SK-N-SH (cell line): ENCODE results near the gene SNAI3. TPM values are rescaled to one million over a fixed set of nuclear protein-coding genes. Genes with fewer than 3 reads are reported as not detected.

Experiments used
- CTCF ChIA-PET: fragments of 300-600, 350-600 bp; formaldehyde crosslinking; extraction: SDS; loops from one replicate; lab custom pipeline; 2021; lab: Yijun Ruan, JAX
- POLR2A ChIA-PET: fragments of 350-600 bp; sonication (Branson Sonifier 250); formaldehyde crosslinking; extraction: SDS; loops from one replicate; lab custom pipeline; 2020; ENCODE audit warnings: antibody characterized with exemption, inconsistent platforms; lab: Yijun Ruan, JAX
- DNase-seq: peaks from one replicate; pipeline ENCODE4 v3.0.0; 2012
- H2AFZ ChIP-seq: fragments of 200-600 bp; sonication (generic); 2 replicates; pipeline ENCODE4 v1.8.1; 2016; ENCODE audit warnings: antibody characterized with exemption, mild to moderate bottlenecking, low read depth
- H3F3A ChIP-seq: fragments of 200-600 bp; sonication (generic); replicated peaks from 2 replicates; pipeline ENCODE3; 2016; ENCODE audit warnings: antibody characterized with exemption, mild to moderate bottlenecking; ENCODE audit not compliant: insufficient read depth
- H3K27ac ChIP-seq, 2 experiments: fragments of 200-500 bp in 1 of 2; fragments of 200-600 bp in 1 of 2; sonication (Bioruptor generic) in 1 of 2; sonication (generic), shearing (Covaris generic) in 1 of 2; 2 replicates each; pipeline versions ENCODE4 v1.5.1 to v1.6.1; 2014 to 2016; ENCODE audit warnings: low read depth in 2 of 2, inconsistent platforms in 1 of 2, low read length in 1 of 2, mild to moderate bottlenecking in 1 of 2, mixed read lengths in 1 of 2
- H3K27me3 ChIP-seq: fragments of 200-600 bp; sonication (generic), shearing (Covaris generic); 2 replicates; pipeline ENCODE4 v1.6.1; 2016; ENCODE audit warnings: mixed run types; ENCODE audit not compliant: insufficient read depth
- H3K36me3 ChIP-seq, 2 experiments: fragments of 200-500 bp in 1 of 2; fragments of 200-600 bp in 1 of 2; sonication (Bioruptor generic) in 1 of 2; sonication (generic) in 1 of 2; replicated peaks in 1 of 2; 2 replicates each; pipeline versions ENCODE3 to v1.5.1; 2014 to 2016; ENCODE audit warnings: low read length in 1 of 2, mild to moderate bottlenecking in 1 of 2; ENCODE audit not compliant: insufficient read depth in 2 of 2, control insufficient read depth in 1 of 2
- H3K4me1 ChIP-seq, 2 experiments: fragments of 200-500 bp in 1 of 2; fragments of 200-600 bp in 1 of 2; sonication (Bioruptor generic) in 1 of 2; sonication (generic), shearing (Covaris generic) in 1 of 2; 2 replicates each; pipeline versions ENCODE4 v1.5.1 to v1.6.1; 2014 to 2016; ENCODE audit warnings: low read depth in 1 of 2, low read length in 1 of 2, mixed run types in 1 of 2; ENCODE audit not compliant: insufficient read depth in 2 of 2, control insufficient read depth in 1 of 2
- H3K4me2 ChIP-seq: fragments of 200-600 bp; sonication (generic), shearing (Covaris generic); 2 replicates; pipeline ENCODE4 v1.6.1; 2017; ENCODE audit warnings: mixed run types
- H3K4me3 ChIP-seq, 2 experiments: fragments of 200-500 bp in 1 of 2; fragments of 200-600 bp in 1 of 2; sonication (Bioruptor generic) in 1 of 2; sonication (generic), shearing (Covaris generic) in 1 of 2; 2 replicates each; pipeline versions ENCODE4 v1.5.1 to v1.8.1; 2014 to 2016; ENCODE audit warnings: low read depth in 2 of 2, inconsistent platforms in 1 of 2, low read length in 1 of 2, mild to moderate bottlenecking in 1 of 2, mixed read lengths in 1 of 2, moderate library complexity in 1 of 2
- H3K79me2 ChIP-seq: fragments of 200-600 bp; sonication (generic); 2 replicates; pipeline ENCODE4 v1.8.1; 2017; ENCODE audit warnings: mild to moderate bottlenecking; ENCODE audit not compliant: insufficient read depth
- H3K9ac ChIP-seq: fragments of 200-600 bp; sonication (generic); 2 replicates; pipeline ENCODE4 v1.6.1; 2017; ENCODE audit warnings: mixed run types
- H3K9me2 ChIP-seq: fragments of 200-600 bp; sonication (generic); 2 replicates; pipeline ENCODE4 v1.6.1; 2017; ENCODE audit warnings: mixed run types
- H3K9me3 ChIP-seq: fragments of 200-600 bp; sonication (generic); 2 replicates; pipeline ENCODE4 v1.6.1; 2017; ENCODE audit warnings: mixed run types, mild to moderate bottlenecking, moderate library complexity
- H4K20me1 ChIP-seq: fragments of 200-600 bp; sonication (generic); 2 replicates; pipeline ENCODE4 v1.6.1; 2017; ENCODE audit warnings: mild to moderate bottlenecking, mixed run types; ENCODE audit not compliant: insufficient read depth
- CTCF ChIP-seq: fragments of 200-600 bp; sonication (generic); IDR thresholded peaks from 2 replicates; pipeline ENCODE4 v1.6.1; 2017; ENCODE audit warnings: antibody characterized with exemption, mild to moderate bottlenecking, moderate library complexity
- FOXJ3 ChIP-seq: sonication (generic); formaldehyde crosslinking; IDR thresholded peaks from 2 replicates; pipeline ENCODE4 v1.5.1; 2020; ENCODE audit warnings: mild to moderate bottlenecking, missing genetic modification reagents
- MEF2A ChIP-seq: IDR thresholded peaks from 2 replicates; pipeline ENCODE4 v1.4.0; 2012; ENCODE audit warnings: low read depth, borderline replicate concordance
- NFIC ChIP-seq: IDR thresholded peaks from 2 replicates; pipeline ENCODE4 v1.4.0; 2012; ENCODE audit warnings: borderline replicate concordance
- PBX3 ChIP-seq: IDR thresholded peaks from 2 replicates; pipeline ENCODE4; 2012
- POLR2AphosphoS5 ChIP-seq: IDR thresholded peaks from 2 replicates; pipeline ENCODE4 v1.6.1; 2012; ENCODE audit warnings: low read depth, low read length
- RAD21 ChIP-seq: IDR thresholded peaks from 2 replicates; pipeline ENCODE4 v1.6.1; 2012; ENCODE audit warnings: mild to moderate bottlenecking, low read length
- RCOR1 ChIP-seq: fragments of 150-350 bp; IDR thresholded peaks from 2 replicates; pipeline ENCODE4 v1.6.1; 2017; ENCODE audit warnings: antibody characterized with exemption, low read length
- REST ChIP-seq: IDR thresholded peaks from 2 replicates; pipeline ENCODE4 v1.6.1; 2012; ENCODE audit warnings: mild to moderate bottlenecking, low read depth, low read length, moderate library complexity
- RFX5 ChIP-seq: IDR thresholded peaks from 2 replicates; pipeline ENCODE4 v1.6.1; 2012; ENCODE audit warnings: mild to moderate bottlenecking, improper control_type of control experiment, low read length
- RXRA ChIP-seq: IDR thresholded peaks from 2 replicates; pipeline ENCODE4 v1.4.0; 2012; ENCODE audit warnings: low read depth, mild to moderate bottlenecking, borderline replicate concordance
- SIN3A ChIP-seq: IDR thresholded peaks from 2 replicates; pipeline ENCODE4 v1.6.1; 2012; ENCODE audit warnings: low read depth, mild to moderate bottlenecking, low read length, moderate library complexity, borderline replicate concordance
- TEAD4 ChIP-seq: IDR thresholded peaks from 2 replicates; pipeline ENCODE4 v1.4.0; 2012; ENCODE audit warnings: mild to moderate bottlenecking, borderline replicate concordance; ENCODE audit not compliant: insufficient read depth
- USF1 ChIP-seq: IDR thresholded peaks from 2 replicates; pipeline ENCODE4 v1.4.0; 2012; ENCODE audit warnings: low read depth, borderline replicate concordance
- WGBS: methylation state at CpG from one replicate; pipeline ENCODE4 v1.1.6; 2017; ENCODE audit warnings: low lambda C conversion rate; 5-methylcytosine and 5-hydroxymethylcytosine counted together
- polyA plus RNA-seq, 3 experiments: library from polyadenylated mRNA; depleted of rRNA; stranded (reverse); fragments of >200 nt; gene quantifications; 2 replicates each; pipeline ENCODE4 v1.2.3, GENCODE V29; 2012

Gene SNAI3
- polyA plus RNA-seq, 1 of the 3 experiments (the other 2 are of a cell fraction), result 0.03 TPM

GRCh38 chr16:88629835-88630234, 56.5 kb downstream of the SNAI3 start (continued):
- no peak for TF ChIP-seq USF1
- TF ChIP-seq, all 33 proteins: peak for 0

- Histone ChIP-seq H2AFZ (no peak overlapping the region), H3K9me2 (no peaks in the 10 kb centered on the region), H3K4me1 (no peaks in the 10 kb centered on the region), H3K27me3 (no peaks in the 10 kb centered on the region), H3K9me3 (no peaks in the 10 kb centered on the region), H3K79me2 (no peaks in the 10 kb centered on the region), H3K4me2 (no peak overlapping the region), H3F3A (peaks cover 3% of the 10 kb centered on the region), H4K20me1 (no peaks in the 10 kb centered on the region), H3K4me3 (no peak overlapping the region), H3K9ac (no peak overlapping the region), H3K36me3 (peaks cover 12 to 63% of the 10 kb centered on the region in 2 experiments), H3K27ac (no peak overlapping the region)
- ChIA-PET CTCF (no interaction called here), POLR2A (interaction anchor here (0.7 kb wide), 1 partner anchor 35 kb away, joined by 3 read pairs; the partner anchor contains the start of gene MVD)
- 51% methylated on average over 4 of the region's 12 CpGs for WGBS
- peak; percentile 80 for DNase-seq
- TF ChIP-seq REST, result no peak
- TF ChIP-seq MEF2A, result no peak
- no peak for TF ChIP-seq FOXJ3 (CRISPR knock-in tag)
- TF ChIP-seq RCOR1, result no peak
- TF ChIP-seq PBX3, result no peak
- TF ChIP-seq RAD21, result peak; percentile 23; the same call in 1 of the 2 replicates
- TF ChIP-seq RXRA, result no peak
- TF ChIP-seq CTCF, result peak; percentile 54
- no peak for TF ChIP-seq TEAD4
- TF ChIP-seq SIN3A, result no peak
- no peak for TF ChIP-seq NFIC
- TF ChIP-seq POLR2AphosphoS5, result no peak
- TF ChIP-seq RFX5, result no peak
These were observed 57.8 kb downstream of the SNAI3 start for GRCh38 chr16:88628512-88628974.

Other genes with a start within 250 kb of the SNAI3 start
- 0.54 and 1.2 TPM in 2 replicates for gene ZFPM1, start 233.2 kb downstream of the SNAI3 start, polyA plus RNA-seq (2012; rRNA removed)
- gene ZC3H18, start 116.1 kb downstream of the SNAI3 start, polyA plus RNA-seq (2012; rRNA removed), result 18.1 and 32.7 TPM in 2 replicates
- 0.07 TPM in 1 of 2 replicates, not detected in the other for gene IL17C, start 47.9 kb downstream of the SNAI3 start, polyA plus RNA-seq (2012; rRNA removed)
- gene CYBA, start 35.5 kb downstream of the SNAI3 start, polyA plus RNA-seq (2012; rRNA removed), result 116 and 176 TPM in 2 replicates
- 14.7 and 15.7 TPM in 2 replicates for gene MVD, start 23.4 kb downstream of the SNAI3 start, polyA plus RNA-seq (2012; rRNA removed)
- gene RNF166, start 19.9 kb upstream of the SNAI3 start, polyA plus RNA-seq (2012; rRNA removed), result 17.0 and 17.2 TPM in 2 replicates
- 16.2 and 16.5 TPM in 2 replicates for gene CTU2, start 20.0 kb upstream of the SNAI3 start, polyA plus RNA-seq (2012; rRNA removed)
- gene PIEZO1, start 98.7 kb upstream of the SNAI3 start, polyA plus RNA-seq (2012; rRNA removed), result 111 and 184 TPM in 2 replicates
- gene CDT1, start 117.3 kb upstream of the SNAI3 start, polyA plus RNA-seq (2012; rRNA removed), result 3.1 and 6.1 TPM in 2 replicates
- 178 and 192 TPM in 2 replicates for gene APRT, start 125.4 kb upstream of the SNAI3 start, polyA plus RNA-seq (2012; rRNA removed)
- gene GALNS, start 170.4 kb upstream of the SNAI3 start, polyA plus RNA-seq (2012; rRNA removed), result 13.8 and 16.5 TPM in 2 replicates
- 73.9 and 74.4 TPM in 2 replicates for gene TRAPPC2L, start 170.6 kb upstream of the SNAI3 start, polyA plus RNA-seq (2012; rRNA removed)
- gene PABPN1L, start 180.2 kb upstream of the SNAI3 start, polyA plus RNA-seq (2012; rRNA removed), result not detected in 2 replicates